Prostate gland (tissue), 2 donors: ENCODE data around the gene FBXO9. TPM values are rescaled to one million over a fixed set of nuclear protein-coding genes. Genes with fewer than 3 reads are reported as not detected.

Source experiments
- DNase-seq: peaks from one replicate; pipeline ENCODE4 v3.0.0-alpha.2; 2019; ENCODE audit warnings: low spot score
- H3K27ac ChIP-seq, 2 donors: fragments of 200-600 bp; sonication (generic); 2 replicates each; pipeline ENCODE4 v1.5.1; 2017 to 2019
- H3K27me3 ChIP-seq: fragments of 200-600 bp; sonication (generic); replicated peaks from 2 replicates; pipeline ENCODE4 v1.5.1; 2019; ENCODE audit not compliant: insufficient read depth
- H3K36me3 ChIP-seq, 2 donors: fragments of 200-600 bp; sonication (generic); 1 replicate in 1 of 2; 2 replicates in 1 of 2; pipeline versions ENCODE4 v1.5.1 to v1.8.1; 2017 to 2019
- H3K4me1 ChIP-seq: fragments of 200-600 bp; sonication (generic); replicated peaks from 2 replicates; pipeline ENCODE4 v1.5.1; 2019
- H3K4me3 ChIP-seq, 2 donors: fragments of 200-600 bp; sonication (generic); 2 replicates each; pipeline ENCODE4 v1.5.1; 2017 to 2019
- H3K9me3 ChIP-seq: fragments of 200-600 bp; sonication (generic); 2 replicates; pipeline ENCODE4 v1.5.1; 2017
- POLR2A ChIP-seq: fragments of 450-650 bp; IDR thresholded peaks from one replicate; pipeline ENCODE4 v1.6.1; 2016; ENCODE audit warnings: antibody characterized with exemption, mild to moderate bottlenecking
- POLR2AphosphoS5 ChIP-seq: sonication (generic); formaldehyde crosslinking; IDR thresholded peaks from one replicate; pipeline ENCODE4 v1.6.1; 2017; ENCODE audit warnings: antibody characterized with exemption
- whole genome bisulfite sequencing: methylation state at CpG from one replicate; pipeline ENCODE4 v1.1.5; 2018; 5-methylcytosine and 5-hydroxymethylcytosine counted together
- intact Hi-C: fragments of 100-400 bp; cut with DNase I; formaldehyde crosslinking; loops from one replicate; pipeline ENCODE4 v1.14.2; 2022
- total RNA-seq, 2 donors: library from RNA; depleted of rRNA; stranded (reverse); fragments of >200 nt; gene quantifications; one replicate each; pipeline ENCODE4 v1.1.0, GENCODE V29; 2016
- TF ChIP-seq, protein P1 (sequence below), 4 experiments: fragments of 200-600 bp in 2 of 4; fragments of 450-650 bp in 2 of 4; sonication (generic) in 2 of 4; IDR thresholded peaks; 1 replicate in 3 of 4; 2 replicates in 1 of 4; pipeline ENCODE4 v1.5.1; 2016 to 2019; ENCODE audit warnings: antibody characterized with exemption in 4 of 4, mild to moderate bottlenecking in 2 of 4, moderate library complexity in 2 of 4

FBXO9 gene
- total RNA-seq, 2 donors from 2014 or later = 55.6 to 89.2 TPM

- Histone ChIP-seq H3K4me1 (peaks cover 9% of the 10 kb centered on the region), H3K4me3 (no peak overlapping the region), H3K27ac (no peak overlapping the region), H3K27me3 (no peaks in the 10 kb centered on the region), H3K9me3 (no peaks in the 10 kb centered on the region), H3K36me3 (no peaks in the 10 kb centered on the region)
- 82% methylated on average over 4 of the region's 4 CpGs for WGBS
- DNase-seq = no peak
- intact Hi-C loops = no loop called here
- TF ChIP-seq, protein P1, sequence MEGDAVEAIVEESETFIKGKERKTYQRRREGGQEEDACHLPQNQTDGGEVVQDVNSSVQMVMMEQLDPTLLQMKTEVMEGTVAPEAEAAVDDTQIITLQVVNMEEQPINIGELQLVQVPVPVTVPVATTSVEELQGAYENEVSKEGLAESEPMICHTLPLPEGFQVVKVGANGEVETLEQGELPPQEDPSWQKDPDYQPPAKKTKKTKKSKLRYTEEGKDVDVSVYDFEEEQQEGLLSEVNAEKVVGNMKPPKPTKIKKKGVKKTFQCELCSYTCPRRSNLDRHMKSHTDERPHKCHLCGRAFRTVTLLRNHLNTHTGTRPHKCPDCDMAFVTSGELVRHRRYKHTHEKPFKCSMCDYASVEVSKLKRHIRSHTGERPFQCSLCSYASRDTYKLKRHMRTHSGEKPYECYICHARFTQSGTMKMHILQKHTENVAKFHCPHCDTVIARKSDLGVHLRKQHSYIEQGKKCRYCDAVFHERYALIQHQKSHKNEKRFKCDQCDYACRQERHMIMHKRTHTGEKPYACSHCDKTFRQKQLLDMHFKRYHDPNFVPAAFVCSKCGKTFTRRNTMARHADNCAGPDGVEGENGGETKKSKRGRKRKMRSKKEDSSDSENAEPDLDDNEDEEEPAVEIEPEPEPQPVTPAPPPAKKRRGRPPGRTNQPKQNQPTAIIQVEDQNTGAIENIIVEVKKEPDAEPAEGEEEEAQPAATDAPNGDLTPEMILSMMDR (IDR thresholded peaks at IDR 0.05) = no peak
- TF ChIP-seq POLR2A (no peak), POLR2AphosphoS5 (no peak)
These were observed 1.9 kb downstream of the FBXO9 start for GRCh38 chr6:53066874-53067706.

GRCh38 chr6:53067849-53068361 is 2.7 kb downstream of the FBXO9 start:
- intact Hi-C loops = no loop called here
- Histone ChIP-seq H3K36me3 (no peaks in the 10 kb centered on the region), H3K27me3 (no peaks in the 10 kb centered on the region), H3K4me3 (no peak overlapping the region), H3K9me3 (no peaks in the 10 kb centered on the region), H3K4me1 (peaks cover 4% of the 10 kb centered on the region), H3K27ac (no peak overlapping the region)
- TF ChIP-seq POLR2AphosphoS5 (peak; percentile 49), POLR2A (no peak)
- TF ChIP-seq, protein P1 (IDR thresholded peaks at IDR 0.05) = no peak
- no peak for DNase-seq
- WGBS = 28% methylated on average over 1 of the region's 1 CpG

- peaks cover 4% of the 10 kb centered on the region for H3K4me1 ChIP-seq
- TF ChIP-seq, protein P1 (IDR thresholded peaks at IDR 0.05) = no peak
- TF ChIP-seq POLR2AphosphoS5 (no peak), POLR2A (no peak)
- no peak for DNase-seq
- H3K4me3 ChIP-seq = no peak overlapping the region
- H3K27ac ChIP-seq = no peak overlapping the region
- H3K9me3 ChIP-seq = no peaks in the 10 kb centered on the region
- H3K27me3 ChIP-seq = no peaks in the 10 kb centered on the region
- H3K36me3 ChIP-seq = no peaks in the 10 kb centered on the region
- WGBS = 77% methylated on average over 1 of the region's 1 CpG
- intact Hi-C loops = no loop called here
These were observed 4.2 kb downstream of the FBXO9 start for GRCh38 chr6:53069427-53069826.

DNA sequence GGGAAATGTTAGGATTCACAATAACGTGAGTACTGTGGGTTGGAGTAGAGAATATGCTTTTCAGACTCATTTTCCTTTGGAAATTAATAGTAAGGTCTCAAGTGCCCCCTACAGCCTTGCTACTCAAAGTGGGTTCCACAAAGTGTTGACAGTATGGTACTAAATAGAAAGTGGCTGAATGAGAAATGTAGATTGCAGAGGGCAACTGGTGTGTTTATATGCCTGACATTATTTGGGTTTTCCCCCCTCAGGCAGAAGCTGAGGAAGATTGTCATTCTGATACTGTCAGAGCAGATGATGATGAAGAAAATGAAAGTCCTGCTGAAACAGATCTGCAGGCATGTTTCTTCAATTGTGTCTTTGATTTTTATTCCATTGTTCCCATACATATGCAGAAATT is 5.6 kb downstream of the FBXO9 start:
- no peak for TF ChIP-seq POLR2AphosphoS5
- H3K27me3 ChIP-seq = no peaks in the 10 kb centered on the region
- no peaks in the 10 kb centered on the region for H3K9me3 ChIP-seq
- no peak overlapping the region for H3K27ac ChIP-seq
- no peak overlapping the region for H3K4me3 ChIP-seq
- no peak for DNase-seq
- H3K36me3 ChIP-seq = no peaks in the 10 kb centered on the region
- intact Hi-C loops = no loop called here
- WGBS = 52% methylated on average over 1 of the region's 1 CpG
- peaks cover 4% of the 10 kb centered on the region for H3K4me1 ChIP-seq

DNA sequence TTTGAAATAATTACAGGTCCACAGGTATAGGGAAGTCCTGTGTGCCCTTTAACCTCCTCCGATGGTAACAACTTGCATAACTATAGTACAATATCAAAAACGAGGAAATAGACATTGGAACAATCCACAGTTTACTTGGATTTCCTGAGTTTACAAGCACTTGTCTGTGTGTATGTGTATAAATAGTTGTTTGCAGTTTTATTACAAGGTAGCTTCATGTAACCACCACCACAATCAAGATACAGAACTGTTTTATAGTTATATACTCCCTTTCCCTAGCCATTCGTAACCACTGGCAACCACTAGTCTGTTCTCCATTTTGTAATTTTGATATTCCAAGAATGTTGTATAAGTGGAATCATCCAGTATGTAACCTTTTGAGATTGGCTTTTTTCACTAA is 9.1 kb downstream of the FBXO9 start:
- WGBS = 82% methylated on average over 3 of the region's 3 CpGs

More for the DNA sequence above, 9.1 kb downstream of the FBXO9 start:
- H3K27me3 ChIP-seq = no peaks in the 10 kb centered on the region
- intact Hi-C loops = no loop called here
- H3K9me3 ChIP-seq = no peaks in the 10 kb centered on the region
- DNase-seq = no peak
- no peaks in the 10 kb centered on the region for H3K4me1 ChIP-seq
- TF ChIP-seq POLR2A (no peak), POLR2AphosphoS5 (no peak)
- TF ChIP-seq, protein P1 (IDR thresholded peaks at IDR 0.05) = no peak
- no peaks in the 10 kb centered on the region for H3K36me3 ChIP-seq
- no peak overlapping the region for H3K4me3 ChIP-seq
- no peak overlapping the region for H3K27ac ChIP-seq
